Lung (tissue), 12 donors: Measurements from ENCODE around the gene RAB7B. TPM values are rescaled to one million over a fixed set of nuclear protein-coding genes. Genes with fewer than 3 reads are reported as not detected.

Source experiments
- ATAC-seq: fragments of 200-7000 bp; cut with Tn5 transposase; one replicate; pipeline ENCODE4 v1.9.1; 2020; ENCODE audit warnings: moderate number of reproducible peaks; ENCODE audit not compliant: insufficient read depth, low FRiP score
- DNase-seq, 3 donors: peaks; one replicate each; pipeline ENCODE4 v3.0.0-alpha.2; 2013 to 2017
- H3K27ac ChIP-seq, 2 donors: one replicate each; pipeline ENCODE4 v1.5.1; 2013; ENCODE audit warnings: mild to moderate bottlenecking in 2 of 2, moderate library complexity in 2 of 2, control low read depth in 1 of 2, inconsistent platforms in 1 of 2, low read depth in 1 of 2, low read length in 1 of 2
- H3K27me3 ChIP-seq, 3 donors: one replicate each; pipeline ENCODE4 v1.5.1; 2013; ENCODE audit warnings: low read length in 2 of 3; ENCODE audit not compliant: control insufficient read depth in 3 of 3, insufficient read depth in 3 of 3
- H3K36me3 ChIP-seq, 4 donors: one replicate each; pipeline ENCODE4 v1.5.1; 2013; ENCODE audit warnings: low read length in 4 of 4, mild to moderate bottlenecking in 1 of 4, moderate library complexity in 1 of 4; ENCODE audit not compliant: control insufficient read depth in 4 of 4, insufficient read depth in 4 of 4
- H3K4me1 ChIP-seq, 5 donors: one replicate each; pipeline ENCODE4 v1.5.1; 2013; ENCODE audit warnings: low read length in 5 of 5, mild to moderate bottlenecking in 2 of 5, moderate library complexity in 1 of 5; ENCODE audit not compliant: control insufficient read depth in 5 of 5, insufficient read depth in 5 of 5
- H3K4me3 ChIP-seq: one replicate; pipeline ENCODE4 v1.5.1; 2013; ENCODE audit warnings: mild to moderate bottlenecking, control low read depth, moderate library complexity
- H3K9ac ChIP-seq, 2 donors: one replicate each; pipeline ENCODE4 v1.5.1; 2013; ENCODE audit warnings: low read length in 2 of 2, control low read depth in 1 of 2; ENCODE audit not compliant: insufficient read depth in 1 of 2
- H3K9me3 ChIP-seq, 4 donors: one replicate each; pipeline ENCODE4 v1.5.1; 2013; ENCODE audit warnings: low read length in 3 of 4, mild to moderate bottlenecking in 1 of 4, moderate library complexity in 1 of 4; ENCODE audit not compliant: control insufficient read depth in 4 of 4, insufficient read depth in 3 of 4
- WGBS, 2 donors: extraction: QIAGEN DNeasy Blood & Tissue Kit; methylation state at CpG; one replicate each; pipeline ENCODE4 v1.1.7; 2013; 5-methylcytosine and 5-hydroxymethylcytosine counted together
- polyA plus RNA-seq, 2 donors: library from polyadenylated mRNA; stranded (reverse); fragments of 200-250 nt; gene quantifications; one replicate each; pipeline ENCODE4 v1.2.1, GENCODE V29; 2013
- total RNA-seq, 2 donors: library from RNA; depleted of rRNA in 1 of 2; stranded (reverse); fragments of >200 nt in 1 of 2; gene quantifications; one replicate each; pipeline ENCODE4 v1.2.1, GENCODE V29; 2014 to 2021
- TF ChIP-seq, protein P1 (sequence below): IDR thresholded peaks from 2 replicates; pipeline ENCODE4 v1.5.1; 2012; ENCODE audit warnings: mild to moderate bottlenecking; ENCODE audit errors: control extremely low read depth, extremely low read depth
- donor health status: control.
- donor health status: control.
- donor health status: Bipolar disorder and iron deficiency.
- donor health status: healthy.
- donor health status: DM: yes; HTN: yes; CAD: no.

RAB7B gene
- total and polyA plus RNA-seq, 4 donors: 3.4 to 16.2 (median 4.4) TPM

DNA sequence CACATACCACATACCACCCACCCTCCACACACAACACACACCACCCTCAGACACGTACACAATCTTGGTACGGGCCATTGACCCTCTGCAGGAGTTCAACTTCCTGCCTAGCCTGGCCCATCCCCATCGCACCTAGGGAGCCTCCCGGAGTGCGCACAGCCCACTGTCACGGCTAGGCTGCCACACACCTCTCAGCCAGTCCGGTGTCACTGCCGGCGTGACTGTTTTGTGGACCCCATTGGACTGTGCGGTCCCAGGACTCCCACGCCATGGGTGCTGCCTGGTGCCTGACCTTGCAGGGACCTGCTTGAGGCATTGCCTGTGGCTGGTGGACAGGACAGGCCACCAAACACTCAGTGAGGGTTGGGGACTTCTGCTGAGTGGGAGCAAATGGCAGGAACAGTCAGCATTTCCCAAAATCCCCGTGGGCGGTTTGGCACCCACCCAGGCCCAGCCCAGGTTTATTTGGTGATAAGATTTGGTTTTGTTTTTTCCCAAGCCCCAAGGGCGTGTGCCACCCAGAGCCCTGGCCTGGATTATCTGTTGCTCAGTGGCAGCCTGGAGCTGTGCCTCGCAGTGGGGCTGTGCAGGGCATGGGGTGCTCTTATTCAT lies 27.7 kb downstream of the RAB7B start:
- Histone ChIP-seq H3K4me3 (no peak overlapping the region), H3K9ac (peak overlapping the region in 1 of 2 donors; percentile 26)

GRCh38 chr1:205974712-205975111 lies 28.5 kb downstream of the RAB7B start:
- no peak for DNase-seq
- Histone ChIP-seq H3K27me3 (no peaks in the 10 kb centered on the region), H3K4me3 (no peak overlapping the region), H3K36me3 (peaks cover 0 to 3% (median 0%) of the 10 kb centered on the region in 4 donors), H3K9me3 (peaks cover 0 to 8% (median 0%) of the 10 kb centered on the region in 4 donors), H3K27ac (no peak overlapping the region), H3K4me1 (peaks cover 0 to 5% (median 0%) of the 10 kb centered on the region in 5 donors), H3K9ac (no peak overlapping the region)
- ATAC-seq: no peak
- 85 to 95% methylated on average over 3 of the region's 3 CpGs for WGBS, 2 donors
- TF ChIP-seq, protein P1, sequence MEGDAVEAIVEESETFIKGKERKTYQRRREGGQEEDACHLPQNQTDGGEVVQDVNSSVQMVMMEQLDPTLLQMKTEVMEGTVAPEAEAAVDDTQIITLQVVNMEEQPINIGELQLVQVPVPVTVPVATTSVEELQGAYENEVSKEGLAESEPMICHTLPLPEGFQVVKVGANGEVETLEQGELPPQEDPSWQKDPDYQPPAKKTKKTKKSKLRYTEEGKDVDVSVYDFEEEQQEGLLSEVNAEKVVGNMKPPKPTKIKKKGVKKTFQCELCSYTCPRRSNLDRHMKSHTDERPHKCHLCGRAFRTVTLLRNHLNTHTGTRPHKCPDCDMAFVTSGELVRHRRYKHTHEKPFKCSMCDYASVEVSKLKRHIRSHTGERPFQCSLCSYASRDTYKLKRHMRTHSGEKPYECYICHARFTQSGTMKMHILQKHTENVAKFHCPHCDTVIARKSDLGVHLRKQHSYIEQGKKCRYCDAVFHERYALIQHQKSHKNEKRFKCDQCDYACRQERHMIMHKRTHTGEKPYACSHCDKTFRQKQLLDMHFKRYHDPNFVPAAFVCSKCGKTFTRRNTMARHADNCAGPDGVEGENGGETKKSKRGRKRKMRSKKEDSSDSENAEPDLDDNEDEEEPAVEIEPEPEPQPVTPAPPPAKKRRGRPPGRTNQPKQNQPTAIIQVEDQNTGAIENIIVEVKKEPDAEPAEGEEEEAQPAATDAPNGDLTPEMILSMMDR: no peak

More for the DNA sequence above, 27.7 kb downstream of the RAB7B start:
- peaks cover 0 to 3% (median 0%) of the 10 kb centered on the region in 4 donors for H3K36me3 ChIP-seq
- WGBS, 2 donors: 78 to 85% methylated on average over 15 of the region's 15 CpGs
- H3K9me3 ChIP-seq: peaks cover 0 to 8% (median 0%) of the 10 kb centered on the region in 4 donors
- H3K27me3 ChIP-seq: no peaks in the 10 kb centered on the region
- ATAC-seq (no peak), DNase-seq (no peak)
- peaks cover 0 to 5% (median 0%) of the 10 kb centered on the region in 5 donors for H3K4me1 ChIP-seq
- H3K27ac ChIP-seq: peak overlapping the region in 1 of 2 donors; percentile 73
- TF ChIP-seq, protein P1: no peak

DNA sequence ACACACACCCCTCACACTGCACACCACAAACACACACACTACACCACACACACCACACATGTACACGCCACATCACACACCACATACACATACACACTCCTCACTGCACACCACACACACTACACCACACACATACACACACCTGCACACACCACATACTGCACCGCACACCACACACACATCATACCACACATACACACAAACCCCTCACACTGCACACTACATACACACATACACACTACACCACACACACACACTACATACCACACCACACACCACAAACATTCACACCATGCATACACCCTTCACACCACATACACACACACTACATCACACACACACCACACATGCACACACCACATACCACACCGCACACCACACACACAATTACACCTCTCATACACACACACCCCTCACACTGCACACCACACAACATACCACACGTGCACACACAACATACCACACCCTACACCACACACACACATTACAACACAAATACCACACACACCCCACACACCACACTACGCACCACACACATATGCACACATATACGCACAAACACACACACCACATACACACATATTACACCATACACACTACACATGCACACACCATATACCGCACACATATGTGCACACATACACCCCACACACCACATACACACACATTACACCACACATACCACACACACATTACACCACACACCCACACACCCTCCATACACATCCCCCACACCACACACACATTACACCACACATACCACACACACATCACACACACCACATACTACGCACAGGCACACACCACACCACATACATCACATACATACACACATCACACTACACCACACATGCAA lies 29.6 kb downstream of the RAB7B start:
- H3K4me3 ChIP-seq: no peak overlapping the region
- ATAC-seq (no peak), DNase-seq (no peak)
- H3K4me1 ChIP-seq: peaks cover 0 to 5% (median 0%) of the 10 kb centered on the region in 5 donors
- WGBS, 2 donors: 95 to 99% methylated on average over 8 of the region's 8 CpGs
- TF ChIP-seq, protein P1: no peak
- H3K27ac ChIP-seq: no peak overlapping the region
- H3K27me3 ChIP-seq: no peaks in the 10 kb centered on the region
- peaks cover 0 to 3% (median 0%) of the 10 kb centered on the region in 4 donors for H3K36me3 ChIP-seq
- no peak overlapping the region for H3K9ac ChIP-seq
- peaks cover 0 to 8% (median 0%) of the 10 kb centered on the region in 4 donors for H3K9me3 ChIP-seq
